Kidney epithelial cell (primary cell): Measurements from ENCODE around the gene KIRREL3. TPM values are rescaled to one million over a fixed set of nuclear protein-coding genes. Genes with fewer than 3 reads are reported as not detected.

Experiments used
- DNase-seq: peaks from one replicate; pipeline ENCODE4 v3.0.0-alpha.2; 2010; ENCODE audit warnings: low read depth
- H3K27me3 ChIP-seq: 2 replicates; pipeline ENCODE4 v1.6.0; 2011; ENCODE audit warnings: low read length; ENCODE audit not compliant: control insufficient read depth, insufficient read depth
- H3K36me3 ChIP-seq: 2 replicates; pipeline ENCODE4 v1.5.1; 2011; ENCODE audit warnings: low read length; ENCODE audit not compliant: control insufficient read depth, insufficient read depth
- H3K4me3 ChIP-seq: 2 replicates; pipeline ENCODE4 v1.5.1; 2011; ENCODE audit warnings: low read depth, mild to moderate bottlenecking, control low read depth, low read length
- total RNA-seq: library from RNA; depleted of rRNA; stranded (reverse); fragments of >200 nt; gene quantifications from 2 replicates; pipeline ENCODE4 v1.2.3, GENCODE V29; 2015
- TF ChIP-seq, protein P1 (sequence below): IDR thresholded peaks from 2 replicates; pipeline ENCODE4 v1.5.1; 2011; ENCODE audit warnings: mild to moderate bottlenecking, moderate library complexity, low read length, control low read depth, inconsistent platforms; ENCODE audit not compliant: insufficient read depth, poor library complexity, severe bottlenecking

The KIRREL3 gene
- total RNA-seq, 1 donor from 2014 or later, result 1.3 TPM

DNA sequence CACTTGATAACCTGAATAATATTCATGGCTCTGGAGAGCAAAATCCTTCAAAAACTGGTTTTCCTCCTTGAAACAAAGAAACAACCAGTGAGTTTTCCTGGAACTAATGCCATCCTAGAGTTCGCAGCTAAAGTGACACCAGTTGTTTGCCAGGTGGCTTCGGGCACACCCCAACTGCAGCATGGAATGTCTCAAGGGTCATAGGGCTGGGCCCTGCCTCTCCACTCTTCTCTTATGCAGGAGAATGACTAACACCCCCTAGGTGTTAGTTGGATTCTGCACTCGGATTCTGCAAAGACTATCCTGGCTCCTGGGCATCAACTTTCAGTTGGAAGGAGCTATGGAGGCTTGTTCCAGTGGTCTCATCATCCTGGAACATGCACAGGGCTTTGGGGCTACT is 98.8 kb downstream of the KIRREL3 start:
- TF ChIP-seq, protein P1, sequence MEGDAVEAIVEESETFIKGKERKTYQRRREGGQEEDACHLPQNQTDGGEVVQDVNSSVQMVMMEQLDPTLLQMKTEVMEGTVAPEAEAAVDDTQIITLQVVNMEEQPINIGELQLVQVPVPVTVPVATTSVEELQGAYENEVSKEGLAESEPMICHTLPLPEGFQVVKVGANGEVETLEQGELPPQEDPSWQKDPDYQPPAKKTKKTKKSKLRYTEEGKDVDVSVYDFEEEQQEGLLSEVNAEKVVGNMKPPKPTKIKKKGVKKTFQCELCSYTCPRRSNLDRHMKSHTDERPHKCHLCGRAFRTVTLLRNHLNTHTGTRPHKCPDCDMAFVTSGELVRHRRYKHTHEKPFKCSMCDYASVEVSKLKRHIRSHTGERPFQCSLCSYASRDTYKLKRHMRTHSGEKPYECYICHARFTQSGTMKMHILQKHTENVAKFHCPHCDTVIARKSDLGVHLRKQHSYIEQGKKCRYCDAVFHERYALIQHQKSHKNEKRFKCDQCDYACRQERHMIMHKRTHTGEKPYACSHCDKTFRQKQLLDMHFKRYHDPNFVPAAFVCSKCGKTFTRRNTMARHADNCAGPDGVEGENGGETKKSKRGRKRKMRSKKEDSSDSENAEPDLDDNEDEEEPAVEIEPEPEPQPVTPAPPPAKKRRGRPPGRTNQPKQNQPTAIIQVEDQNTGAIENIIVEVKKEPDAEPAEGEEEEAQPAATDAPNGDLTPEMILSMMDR, result no peak
- no peak overlapping the region for H3K4me3 ChIP-seq
- H3K27me3 ChIP-seq, result no peaks in the 10 kb centered on the region
- H3K36me3 ChIP-seq, result no peaks in the 10 kb centered on the region
- DNase-seq, result no peak

DNA sequence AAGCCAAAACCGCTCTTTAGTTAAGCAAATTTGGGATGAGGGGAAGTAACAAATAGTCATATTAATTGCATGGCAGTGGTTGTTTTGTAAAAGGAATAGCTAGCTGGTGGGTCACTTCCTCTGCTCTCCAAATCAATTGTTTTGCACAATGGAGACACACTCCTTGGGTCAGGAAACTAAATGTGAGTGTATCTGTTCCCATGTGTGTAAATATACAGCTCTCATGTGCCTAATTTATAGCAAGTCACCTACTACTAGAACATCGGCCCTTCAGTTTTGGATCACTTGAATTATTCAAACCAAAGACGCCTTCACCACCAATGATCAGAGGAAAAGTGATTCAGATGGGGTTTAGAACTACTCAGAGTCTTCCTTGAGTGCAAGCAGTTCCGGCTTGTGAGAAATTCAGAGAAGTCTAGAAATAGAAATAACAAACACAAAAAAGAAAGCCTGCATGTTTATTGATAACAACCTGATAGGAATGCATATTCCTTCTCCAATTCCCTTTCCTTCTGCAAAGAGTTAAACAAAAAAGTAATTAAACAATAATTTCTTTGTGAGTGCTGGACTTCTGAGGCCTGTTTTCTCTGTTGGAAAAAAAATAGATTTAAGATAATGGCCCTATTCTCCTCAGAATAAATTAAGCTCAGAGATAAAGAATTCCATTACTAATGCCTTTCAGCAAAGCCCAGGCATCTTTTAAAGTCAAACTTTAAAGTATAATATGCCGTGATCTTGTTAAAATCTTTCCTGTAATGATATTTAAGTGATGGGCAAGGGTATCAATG is 100.4 kb downstream of the KIRREL3 start:
- TF ChIP-seq, protein P1, result no peak
- H3K27me3 ChIP-seq, result no peaks in the 10 kb centered on the region
- H3K4me3 ChIP-seq, result no peak overlapping the region
- no peaks in the 10 kb centered on the region for H3K36me3 ChIP-seq
- no peak for DNase-seq

DNA sequence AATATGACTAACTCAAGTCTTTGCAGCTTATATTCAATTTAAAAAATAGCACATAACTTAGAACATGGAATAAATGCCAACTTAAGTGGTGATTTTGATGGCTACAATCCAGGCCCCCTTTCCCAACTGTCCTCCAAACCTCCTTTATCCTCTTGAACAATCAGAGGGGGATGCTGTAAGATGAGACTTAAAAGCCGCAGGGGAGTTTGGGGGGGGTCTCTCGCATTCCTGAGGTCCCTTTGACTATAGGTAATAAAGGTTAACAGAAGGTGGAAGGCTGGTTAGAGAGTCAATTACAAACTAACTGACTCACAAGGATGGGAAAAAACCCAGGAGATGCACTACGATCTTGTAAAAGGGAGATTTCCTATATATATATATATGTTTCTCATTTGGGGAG is 101.8 kb downstream of the KIRREL3 start:
- TF ChIP-seq, protein P1, result no peak

DNA sequence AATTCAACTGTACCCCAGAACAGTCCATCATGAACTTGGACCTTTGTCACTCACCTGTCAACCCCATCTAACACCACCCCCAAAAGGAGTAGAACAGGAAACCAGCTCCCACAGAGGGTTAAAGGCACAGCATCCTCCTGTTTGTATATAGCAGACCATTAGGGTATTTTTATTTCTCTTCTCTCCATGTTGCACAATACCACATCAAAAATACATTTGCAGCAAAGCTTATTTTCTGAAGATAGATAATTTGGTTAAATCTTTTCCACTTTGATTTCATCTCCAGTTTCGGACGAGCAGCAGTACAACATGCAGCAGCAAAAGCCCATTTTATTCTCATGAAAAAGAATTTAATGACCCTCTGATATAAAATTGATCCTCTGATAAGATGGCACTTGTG is 103.1 kb downstream of the KIRREL3 start:
- TF ChIP-seq, protein P1, result no peak
- Histone ChIP-seq H3K4me3 (no peak overlapping the region), H3K36me3 (no peaks in the 10 kb centered on the region), H3K27me3 (no peaks in the 10 kb centered on the region)
- DNase-seq, result no peak

More for the DNA sequence above, 101.8 kb downstream of the KIRREL3 start:
- no peaks in the 10 kb centered on the region for H3K36me3 ChIP-seq
- no peak for DNase-seq
- no peaks in the 10 kb centered on the region for H3K27me3 ChIP-seq
- no peak overlapping the region for H3K4me3 ChIP-seq

DNA sequence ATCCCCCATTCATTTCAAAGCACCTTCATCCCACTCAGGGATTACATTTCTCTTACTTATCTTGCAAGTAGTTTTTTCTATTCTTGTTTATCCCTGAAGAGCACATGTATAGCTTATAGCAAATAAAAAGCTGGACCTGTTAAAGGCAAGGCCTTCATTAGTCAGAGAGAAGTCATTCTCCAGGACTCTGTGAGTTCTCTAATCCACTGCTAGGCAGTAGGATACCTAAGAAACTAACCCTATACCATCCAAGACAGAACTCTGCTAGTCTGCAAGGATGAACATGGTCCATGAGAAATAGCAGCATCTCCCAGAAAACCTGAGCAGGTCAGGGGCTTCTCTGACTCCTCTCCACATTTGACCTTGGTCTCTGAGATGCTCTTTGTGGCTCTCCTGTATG is 104.5 kb downstream of the KIRREL3 start:
- Histone ChIP-seq H3K4me3 (no peak overlapping the region), H3K27me3 (no peaks in the 10 kb centered on the region), H3K36me3 (no peaks in the 10 kb centered on the region)
- TF ChIP-seq, protein P1, result no peak
- DNase-seq, result no peak

DNA sequence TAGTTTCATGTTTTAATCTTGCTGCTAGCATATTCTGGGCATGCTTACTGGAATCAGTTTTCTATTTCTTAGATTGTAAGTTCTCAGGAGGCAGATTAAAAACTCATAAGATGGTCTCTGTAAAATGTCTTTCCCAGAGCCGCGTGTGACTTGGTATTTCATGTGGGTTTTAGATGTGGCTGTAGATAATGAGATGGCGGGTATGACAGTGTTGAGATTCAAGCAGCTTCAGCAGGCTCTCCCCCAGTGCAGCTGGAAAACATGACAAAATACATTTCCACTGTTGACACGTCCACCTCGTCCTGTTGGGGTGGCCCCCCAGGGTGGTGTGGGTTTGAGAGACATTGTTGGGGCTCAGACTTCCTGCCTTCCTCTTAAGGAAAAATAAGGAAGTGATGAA is 106.8 kb downstream of the KIRREL3 start:
- H3K36me3 ChIP-seq, result no peaks in the 10 kb centered on the region
- DNase-seq, result no peak
- H3K4me3 ChIP-seq, result no peak overlapping the region
- TF ChIP-seq, protein P1, result no peak
- H3K27me3 ChIP-seq, result no peaks in the 10 kb centered on the region
